NOMO-1 treated with dmso at 0.1 percent for 144 hours (cell line): ENCODE results near the gene PIGB.
"Not testable (repeated sequence)": the region's sequence is repeated elsewhere in the genome, so short reads cannot be mapped to it uniquely, and the experiment has no call there.

ENCODE experiments used
- DNase-seq: peaks from one replicate; lab custom pipeline; 2025; ENCODE audit not compliant: unreplicated experiment; lab: John Stamatoyannopoulos, UW

Gene PIGB

GRCh38 chr15:55372701-55373440, 53.8 kb downstream of the PIGB start:
- peak; percentile 3 for DNase-seq

- DNase-seq, result no peak
These were observed 60.1 kb downstream of the PIGB start for GRCh38 chr15:55379095-55379494.

GRCh38 chr15:55381595-55381994, 62.6 kb downstream of the PIGB start:
- DNase-seq, result no peak

GRCh38 chr15:55383687-55384086, 64.7 kb downstream of the PIGB start:
- DNase-seq, result no peak

GRCh38 chr15:55387027-55387426, 68.0 kb downstream of the PIGB start:
- DNase-seq, result no peak

GRCh38 chr15:55389264-55389607, 70.2 kb downstream of the PIGB start:
- DNase-seq, result no peak

GRCh38 chr15:55394694-55395093, 75.7 kb downstream of the PIGB start:
- DNase-seq, result peak; percentile 27

GRCh38 chr15:55398243-55398642, 79.2 kb downstream of the PIGB start:
- DNase-seq, result no peak

- DNase-seq, result not testable (repeated sequence)
These were observed 81.0 kb downstream of the PIGB start for GRCh38 chr15:55400050-55400449.

- DNase-seq, result no peak
These were observed 82.8 kb downstream of the PIGB start for GRCh38 chr15:55401786-55402246.

- no peak for DNase-seq
These were observed 83.7 kb downstream of the PIGB start for GRCh38 chr15:55402707-55403106.

GRCh38 chr15:55403531-55403930, 84.5 kb downstream of the PIGB start:
- peak; percentile 80 for DNase-seq
